ENCODE measurements around the gene VDR. TPM values are rescaled to one million over a fixed set of nuclear protein-coding genes. Genes with fewer than 3 reads are reported as not detected.
A peak's percentile ranks its signal among the peaks of the same experiment; 100 is the strongest.

The VDR gene
- total RNA-seq, 1 experiment from 2014 or later = not detected

DNA sequence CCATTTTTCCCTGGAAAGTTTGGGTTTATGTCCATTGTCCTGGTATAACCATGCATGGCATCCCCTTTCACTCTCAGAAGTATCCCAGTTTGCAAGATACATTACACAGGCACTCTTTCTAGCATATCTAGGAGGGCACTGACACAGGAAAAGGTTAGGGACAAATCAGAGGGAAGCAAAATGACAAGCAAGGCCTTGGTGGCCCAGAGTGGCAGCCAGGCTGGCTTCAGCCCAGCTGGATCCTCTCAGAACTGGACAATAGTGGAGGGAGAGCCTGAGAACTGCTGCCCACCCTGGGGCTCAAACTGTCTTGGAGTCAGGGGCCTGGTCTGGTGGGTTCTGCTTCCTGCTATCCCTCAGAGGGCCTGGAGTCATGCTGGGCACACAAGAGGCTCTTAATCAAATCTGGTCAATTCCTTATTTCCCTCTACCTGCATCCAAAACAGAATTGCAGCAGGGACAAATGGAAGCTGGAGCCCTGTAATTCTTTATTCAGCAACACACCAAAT, 2.6 kb downstream of the VDR start:
- Histone ChIP-seq H3K36me3 (ENCODE audit: insufficient read depth, low read length) (no peaks in the 10 kb centered on the region), H3K9ac (ENCODE audit: low read length) (no peak overlapping the region), H3K9me2 (replicated peaks; ENCODE audit: insufficient read depth, low read length) (no peaks in the 10 kb centered on the region), H3K9me3 (ENCODE audit: low read length) (no peaks in the 10 kb centered on the region), H3K4me1 (ENCODE audit: low read length) (peaks cover 3% of the 10 kb centered on the region), H3K79me2 (ENCODE audit: low read length) (no peaks in the 10 kb centered on the region), H2AFZ (ENCODE audit: low read length) (no peak overlapping the region), H3K4me2 (ENCODE audit: low read depth, low read length, poor library complexity, severe bottlenecking) (no peak overlapping the region), H3K4me3 (ENCODE audit: low read length) (no peak overlapping the region), H3K27ac (ENCODE audit: low read length) (no peak overlapping the region), H4K20me1 (ENCODE audit: insufficient read depth, low read depth, low read length) (no peaks in the 10 kb centered on the region), H3K27me3 (ENCODE audit: low read length) (no peaks in the 10 kb centered on the region)
- DNase-seq = no peak

GRCh38 chr12:47901718-47902093, 3.1 kb downstream of the VDR start:
- H3K27ac ChIP-seq (ENCODE audit: low read length) = no peak overlapping the region
- no peak for DNase-seq
- no peaks in the 10 kb centered on the region for H3K36me3 ChIP-seq (ENCODE audit: insufficient read depth, low read length)
- H3K4me1 ChIP-seq (ENCODE audit: low read length) = peaks cover 3% of the 10 kb centered on the region
- no peaks in the 10 kb centered on the region for H3K79me2 ChIP-seq (ENCODE audit: low read length)
- H3K4me2 ChIP-seq (ENCODE audit: low read depth, low read length, poor library complexity, severe bottlenecking) = no peak overlapping the region
- H3K9ac ChIP-seq (ENCODE audit: low read length) = no peak overlapping the region
- no peak overlapping the region for H3K4me3 ChIP-seq (ENCODE audit: low read length)
- no peaks in the 10 kb centered on the region for H3K27me3 ChIP-seq (ENCODE audit: low read length)
- H4K20me1 ChIP-seq (ENCODE audit: insufficient read depth, low read depth, low read length) = no peaks in the 10 kb centered on the region
- H2AFZ ChIP-seq (ENCODE audit: low read length) = no peak overlapping the region
- no peaks in the 10 kb centered on the region for H3K9me2 ChIP-seq (replicated peaks; ENCODE audit: insufficient read depth, low read length)
- no peaks in the 10 kb centered on the region for H3K9me3 ChIP-seq (ENCODE audit: low read length)

DNA sequence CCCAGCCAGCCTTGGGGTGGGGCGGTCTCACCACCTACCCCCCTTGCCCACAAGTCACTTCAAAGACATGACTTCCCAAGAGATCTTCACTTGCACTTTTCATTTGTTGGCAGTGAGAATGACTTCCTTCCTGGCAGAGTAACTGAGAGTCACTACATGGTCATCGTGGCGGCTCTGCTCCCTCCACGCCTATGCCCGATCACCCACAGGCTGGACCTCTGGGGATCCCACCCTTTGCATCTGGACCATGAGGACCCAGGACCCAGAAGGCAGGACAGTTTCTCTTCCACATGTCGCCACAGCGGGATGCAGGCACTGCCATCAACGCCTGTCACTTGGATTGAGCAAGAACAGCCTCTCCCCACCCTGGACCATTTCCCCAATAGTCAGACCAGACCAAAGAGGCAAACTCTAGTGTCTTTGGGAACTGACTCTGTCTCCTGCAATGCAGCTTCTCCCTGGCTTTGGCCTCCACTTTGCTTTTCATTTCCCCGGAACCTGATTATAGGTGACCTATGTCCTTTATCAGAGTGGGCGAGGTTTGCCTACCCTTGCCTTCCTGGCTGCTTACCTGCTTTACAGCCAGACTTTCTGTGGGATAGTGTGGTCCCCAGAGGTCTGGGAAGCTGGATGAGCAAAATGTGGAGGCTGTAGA, 3.6 kb downstream of the VDR start:
- Histone ChIP-seq H3K79me2 (ENCODE audit: low read length) (no peaks in the 10 kb centered on the region), H3K4me2 (ENCODE audit: low read depth, low read length, poor library complexity, severe bottlenecking) (no peak overlapping the region), H3K9me2 (replicated peaks; ENCODE audit: insufficient read depth, low read length) (no peaks in the 10 kb centered on the region), H3K4me3 (ENCODE audit: low read length) (no peak overlapping the region), H3K36me3 (ENCODE audit: insufficient read depth, low read length) (no peaks in the 10 kb centered on the region), H2AFZ (ENCODE audit: low read length) (no peak overlapping the region), H3K9ac (ENCODE audit: low read length) (no peak overlapping the region), H3K27me3 (ENCODE audit: low read length) (no peaks in the 10 kb centered on the region), H3K4me1 (ENCODE audit: low read length) (peaks cover 3% of the 10 kb centered on the region), H3K9me3 (ENCODE audit: low read length) (no peaks in the 10 kb centered on the region), H4K20me1 (ENCODE audit: insufficient read depth, low read depth, low read length) (no peaks in the 10 kb centered on the region), H3K27ac (ENCODE audit: low read length) (no peak overlapping the region)
- DNase-seq = no peak

DNA sequence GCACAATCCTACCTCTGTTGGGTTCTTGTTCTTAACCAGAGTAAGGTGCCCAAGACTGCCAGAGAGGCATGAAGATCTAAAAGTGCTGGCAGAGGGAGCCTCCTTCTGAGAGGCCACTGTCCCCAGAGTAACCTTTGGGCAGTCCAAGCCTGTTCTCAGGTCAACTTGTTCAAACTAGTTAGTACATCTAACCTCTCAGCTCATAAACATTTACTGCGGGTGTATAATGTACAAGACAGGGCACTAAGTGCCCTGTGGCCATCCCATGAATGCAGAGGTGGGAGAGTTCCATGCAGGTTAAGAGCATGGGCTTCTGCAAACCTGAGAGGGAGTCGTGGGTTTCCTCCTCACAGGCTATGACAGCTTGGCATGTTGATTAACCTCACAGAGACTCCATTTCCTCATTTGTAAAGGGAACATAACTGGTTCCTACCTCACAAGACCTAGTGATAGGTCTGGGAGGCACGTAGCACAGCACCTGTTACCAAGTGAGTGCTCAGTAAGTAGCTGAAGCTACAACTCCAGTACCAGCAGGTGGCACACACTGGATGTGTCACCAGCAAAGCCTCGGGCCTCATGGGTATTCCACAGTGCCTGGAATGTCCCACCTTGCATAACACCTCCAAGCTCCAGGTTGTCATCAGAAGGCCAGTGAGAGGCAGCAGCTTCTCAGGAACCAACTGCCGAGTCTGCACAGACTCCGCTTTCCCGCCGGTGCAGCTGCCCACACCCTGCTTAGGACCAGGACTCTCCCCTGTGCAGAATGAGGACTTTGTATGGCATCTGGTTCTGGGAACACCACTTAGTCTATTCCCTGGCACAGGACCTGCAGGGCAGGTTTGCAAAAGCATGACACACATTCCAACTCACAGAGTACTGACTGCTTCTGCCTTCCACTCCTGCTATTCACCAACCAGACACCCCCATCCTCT, 4.4 kb downstream of the VDR start:
- no peaks in the 10 kb centered on the region for H3K79me2 ChIP-seq (ENCODE audit: low read length)

DNA sequence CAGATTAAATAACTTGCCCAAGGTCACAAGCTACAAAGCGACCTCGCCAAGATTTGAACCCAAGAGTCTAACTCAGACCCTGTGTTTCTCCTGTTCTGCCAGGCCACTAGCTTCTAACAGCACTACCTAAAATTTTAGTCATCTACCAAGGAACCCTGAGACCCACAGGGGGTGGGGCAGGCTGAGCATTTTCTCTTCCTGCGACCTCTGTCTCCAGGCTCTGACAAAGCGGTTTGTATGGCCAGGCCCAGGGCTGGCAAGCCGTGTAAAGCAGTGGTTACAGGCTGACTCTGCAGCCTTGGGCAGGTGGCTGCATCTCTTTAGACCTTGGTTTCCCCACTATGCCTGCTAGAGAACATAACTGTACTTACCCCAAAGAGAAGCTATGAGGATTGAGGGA, 5.3 kb downstream of the VDR start:
- H3K4me2 ChIP-seq (ENCODE audit: low read depth, low read length, poor library complexity, severe bottlenecking) = no peak overlapping the region

More for the DNA sequence above, 4.4 kb downstream of the VDR start:
- no peaks in the 10 kb centered on the region for H4K20me1 ChIP-seq (ENCODE audit: insufficient read depth, low read depth, low read length)
- H3K27ac ChIP-seq (ENCODE audit: low read length) = no peak overlapping the region
- no peaks in the 10 kb centered on the region for H3K9me2 ChIP-seq (replicated peaks; ENCODE audit: insufficient read depth, low read length)
- H3K36me3 ChIP-seq (ENCODE audit: insufficient read depth, low read length) = no peaks in the 10 kb centered on the region
- H3K9me3 ChIP-seq (ENCODE audit: low read length) = no peaks in the 10 kb centered on the region
- no peak overlapping the region for H3K4me2 ChIP-seq (ENCODE audit: low read depth, low read length, poor library complexity, severe bottlenecking)
- no peak overlapping the region for H3K9ac ChIP-seq (ENCODE audit: low read length)
- H2AFZ ChIP-seq (ENCODE audit: low read length) = no peak overlapping the region
- peaks cover 3% of the 10 kb centered on the region for H3K4me1 ChIP-seq (ENCODE audit: low read length)
- peak; percentile 49 for DNase-seq
- H3K4me3 ChIP-seq (ENCODE audit: low read length) = no peak overlapping the region
- no peaks in the 10 kb centered on the region for H3K27me3 ChIP-seq (ENCODE audit: low read length)

GRCh38 chr12:47896633-47897032, 8.2 kb downstream of the VDR start:
- Histone ChIP-seq H2AFZ (ENCODE audit: low read length) (no peak overlapping the region), H3K9ac (ENCODE audit: low read length) (no peak overlapping the region), H3K9me2 (replicated peaks; ENCODE audit: insufficient read depth, low read length) (no peaks in the 10 kb centered on the region), H3K79me2 (ENCODE audit: low read length) (no peaks in the 10 kb centered on the region), H3K27ac (ENCODE audit: low read length) (no peak overlapping the region), H3K4me2 (ENCODE audit: low read depth, low read length, poor library complexity, severe bottlenecking) (no peak overlapping the region), H3K4me1 (ENCODE audit: low read length) (no peaks in the 10 kb centered on the region), H4K20me1 (ENCODE audit: insufficient read depth, low read depth, low read length) (no peaks in the 10 kb centered on the region), H3K36me3 (ENCODE audit: insufficient read depth, low read length) (no peaks in the 10 kb centered on the region), H3K27me3 (ENCODE audit: low read length) (no peaks in the 10 kb centered on the region), H3K9me3 (ENCODE audit: low read length) (no peaks in the 10 kb centered on the region), H3K4me3 (ENCODE audit: low read length) (no peak overlapping the region)
- DNase-seq = no peak

More for the DNA sequence above, 5.3 kb downstream of the VDR start:
- H3K36me3 ChIP-seq (ENCODE audit: insufficient read depth, low read length) = no peaks in the 10 kb centered on the region
- H3K9me2 ChIP-seq (replicated peaks; ENCODE audit: insufficient read depth, low read length) = no peaks in the 10 kb centered on the region
- no peak for DNase-seq
- H3K9me3 ChIP-seq (ENCODE audit: low read length) = no peaks in the 10 kb centered on the region
- H3K27ac ChIP-seq (ENCODE audit: low read length) = no peak overlapping the region
- no peak overlapping the region for H3K9ac ChIP-seq (ENCODE audit: low read length)
- H3K79me2 ChIP-seq (ENCODE audit: low read length) = no peaks in the 10 kb centered on the region
- H3K4me1 ChIP-seq (ENCODE audit: low read length) = no peaks in the 10 kb centered on the region
- H3K4me3 ChIP-seq (ENCODE audit: low read length) = no peak overlapping the region
- no peaks in the 10 kb centered on the region for H4K20me1 ChIP-seq (ENCODE audit: insufficient read depth, low read depth, low read length)
- H3K27me3 ChIP-seq (ENCODE audit: low read length) = no peaks in the 10 kb centered on the region
- H2AFZ ChIP-seq (ENCODE audit: low read length) = no peak overlapping the region

DNA sequence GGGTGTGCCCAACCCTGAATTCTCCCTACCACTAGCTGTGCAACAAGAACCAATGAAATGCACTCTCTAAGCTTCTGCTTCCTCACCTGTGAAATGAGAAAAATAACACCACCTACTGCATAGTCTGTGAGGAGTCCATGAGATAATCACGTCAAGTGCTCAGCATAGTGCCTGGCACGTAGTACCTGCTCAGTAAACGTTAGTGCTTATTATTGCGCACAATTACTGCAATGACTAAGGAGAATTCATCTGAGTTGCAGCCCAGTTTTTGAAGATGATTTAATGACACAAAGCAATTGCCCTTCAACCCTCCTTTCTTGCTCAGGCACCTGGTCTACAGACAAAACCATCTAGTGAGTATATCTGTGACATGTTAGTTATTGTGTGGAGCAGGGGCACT, 8.8 kb downstream of the VDR start:
- H4K20me1 ChIP-seq (ENCODE audit: insufficient read depth, low read depth, low read length) = no peaks in the 10 kb centered on the region
- no peaks in the 10 kb centered on the region for H3K9me3 ChIP-seq (ENCODE audit: low read length)
- no peak overlapping the region for H2AFZ ChIP-seq (ENCODE audit: low read length)
- H3K36me3 ChIP-seq (ENCODE audit: insufficient read depth, low read length) = no peaks in the 10 kb centered on the region
- no peaks in the 10 kb centered on the region for H3K9me2 ChIP-seq (replicated peaks; ENCODE audit: insufficient read depth, low read length)
- no peak overlapping the region for H3K9ac ChIP-seq (ENCODE audit: low read length)
- no peak for DNase-seq
- no peaks in the 10 kb centered on the region for H3K4me1 ChIP-seq (ENCODE audit: low read length)
- H3K4me2 ChIP-seq (ENCODE audit: low read depth, low read length, poor library complexity, severe bottlenecking) = no peak overlapping the region
- H3K4me3 ChIP-seq (ENCODE audit: low read length) = no peak overlapping the region
- H3K79me2 ChIP-seq (ENCODE audit: low read length) = no peaks in the 10 kb centered on the region
- no peak overlapping the region for H3K27ac ChIP-seq (ENCODE audit: low read length)
- H3K27me3 ChIP-seq (ENCODE audit: low read length) = no peaks in the 10 kb centered on the region

- H3K9ac ChIP-seq (ENCODE audit: low read length) = no peak overlapping the region
- no peaks in the 10 kb centered on the region for H3K79me2 ChIP-seq (ENCODE audit: low read length)
- H3K4me1 ChIP-seq (ENCODE audit: low read length) = no peaks in the 10 kb centered on the region
- H4K20me1 ChIP-seq (ENCODE audit: insufficient read depth, low read depth, low read length) = no peaks in the 10 kb centered on the region
- H3K36me3 ChIP-seq (ENCODE audit: insufficient read depth, low read length) = no peaks in the 10 kb centered on the region
- no peak for DNase-seq
- H3K27me3 ChIP-seq (ENCODE audit: low read length) = no peaks in the 10 kb centered on the region
- no peaks in the 10 kb centered on the region for H3K9me3 ChIP-seq (ENCODE audit: low read length)
- H3K4me2 ChIP-seq (ENCODE audit: low read depth, low read length, poor library complexity, severe bottlenecking) = no peak overlapping the region
- no peak overlapping the region for H3K4me3 ChIP-seq (ENCODE audit: low read length)
- no peak overlapping the region for H3K27ac ChIP-seq (ENCODE audit: low read length)
- H3K9me2 ChIP-seq (replicated peaks; ENCODE audit: insufficient read depth, low read length) = no peaks in the 10 kb centered on the region
- H2AFZ ChIP-seq (ENCODE audit: low read length) = no peak overlapping the region
Observed at GRCh38 chr12:47894652-47895051, 10.1 kb downstream of the VDR start.

Measured in Karpas-422 (cell line).